C4-2B (cell line): ENCODE data around the gene LTO1.

Experiments
- H3K27ac ChIP-seq: fragments of 450-650 bp; 2 replicates; pipeline ENCODE4 v1.5.1; 2017
- ZFX ChIP-seq: fragments of 450-650 bp; IDR thresholded peaks from 2 replicates; pipeline ENCODE4 v1.6.1; 2017
- TF ChIP-seq, protein P1 (sequence below): fragments of 450-650 bp; conservative IDR thresholded peaks from 2 replicates; pipeline ENCODE4 v1.5.1; 2017; ENCODE audit warnings: mild to moderate bottlenecking

LTO1 gene

DNA sequence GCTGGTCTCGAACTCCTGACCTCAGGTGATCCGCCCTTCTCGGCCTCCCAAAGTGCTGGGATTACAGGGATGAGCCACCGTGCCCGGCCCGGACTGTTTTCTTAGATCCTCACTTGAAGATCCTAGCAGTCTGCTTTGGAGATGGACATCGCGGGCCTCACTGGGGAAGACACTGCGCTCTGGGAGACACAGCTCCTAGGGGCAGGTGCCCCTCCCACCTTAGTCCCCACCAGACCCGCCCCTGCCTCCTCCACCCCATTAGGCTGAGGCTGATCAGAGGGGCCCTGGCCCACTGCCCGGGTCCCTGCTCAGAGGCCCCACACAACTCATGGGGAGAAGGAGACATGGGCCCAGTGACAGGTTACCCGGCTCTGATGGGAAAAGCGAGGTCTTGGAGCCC lies 11.3 kb upstream of the LTO1 start:
- H3K27ac ChIP-seq: no peak overlapping the region
- TF ChIP-seq ZFX: no peak
- TF ChIP-seq, protein P1, sequence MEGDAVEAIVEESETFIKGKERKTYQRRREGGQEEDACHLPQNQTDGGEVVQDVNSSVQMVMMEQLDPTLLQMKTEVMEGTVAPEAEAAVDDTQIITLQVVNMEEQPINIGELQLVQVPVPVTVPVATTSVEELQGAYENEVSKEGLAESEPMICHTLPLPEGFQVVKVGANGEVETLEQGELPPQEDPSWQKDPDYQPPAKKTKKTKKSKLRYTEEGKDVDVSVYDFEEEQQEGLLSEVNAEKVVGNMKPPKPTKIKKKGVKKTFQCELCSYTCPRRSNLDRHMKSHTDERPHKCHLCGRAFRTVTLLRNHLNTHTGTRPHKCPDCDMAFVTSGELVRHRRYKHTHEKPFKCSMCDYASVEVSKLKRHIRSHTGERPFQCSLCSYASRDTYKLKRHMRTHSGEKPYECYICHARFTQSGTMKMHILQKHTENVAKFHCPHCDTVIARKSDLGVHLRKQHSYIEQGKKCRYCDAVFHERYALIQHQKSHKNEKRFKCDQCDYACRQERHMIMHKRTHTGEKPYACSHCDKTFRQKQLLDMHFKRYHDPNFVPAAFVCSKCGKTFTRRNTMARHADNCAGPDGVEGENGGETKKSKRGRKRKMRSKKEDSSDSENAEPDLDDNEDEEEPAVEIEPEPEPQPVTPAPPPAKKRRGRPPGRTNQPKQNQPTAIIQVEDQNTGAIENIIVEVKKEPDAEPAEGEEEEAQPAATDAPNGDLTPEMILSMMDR: no peak

DNA sequence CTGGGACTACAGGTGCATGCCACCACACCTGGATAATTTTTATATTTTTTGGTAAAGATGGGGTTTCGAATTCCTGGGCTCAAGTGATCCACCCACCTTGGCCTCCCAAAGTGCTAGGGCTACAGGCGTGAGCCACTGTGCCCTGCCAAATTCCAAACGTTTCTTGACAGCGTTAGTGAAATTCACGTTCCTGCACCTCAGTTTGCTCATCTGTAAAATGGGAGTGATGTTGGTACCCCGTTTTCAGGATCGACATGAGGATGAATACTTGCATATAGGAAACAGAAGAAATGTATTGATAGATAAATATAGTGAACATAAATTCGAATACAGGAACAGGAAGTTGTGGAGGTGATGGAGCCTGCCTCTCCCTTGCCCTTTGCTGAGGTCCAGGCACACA lies 10.2 kb upstream of the LTO1 start:
- H3K27ac ChIP-seq: no peak overlapping the region
- no peak for TF ChIP-seq ZFX
- TF ChIP-seq, protein P1: no peak

DNA sequence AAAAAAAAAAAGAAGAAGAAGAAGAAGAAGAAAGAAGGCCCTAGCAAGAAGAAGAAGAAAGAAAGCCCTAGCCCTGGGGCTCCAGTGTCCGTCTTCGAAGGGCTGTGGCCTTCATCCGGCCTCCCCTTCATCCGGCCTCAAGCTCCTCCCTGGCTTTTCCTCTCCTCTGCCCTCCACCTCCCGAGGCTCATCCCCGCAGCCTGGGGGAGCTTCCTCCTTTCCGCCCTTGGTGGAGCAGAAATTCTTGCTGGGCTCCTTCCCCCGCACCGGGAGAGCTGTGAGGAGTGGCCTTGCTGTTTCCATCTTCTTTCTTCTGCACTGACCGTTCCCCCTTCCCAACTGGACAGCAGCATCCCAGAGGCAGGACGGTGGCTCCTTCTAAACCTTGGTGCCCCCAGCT lies 9.5 kb upstream of the LTO1 start:
- no peak overlapping the region for H3K27ac ChIP-seq
- no peak for TF ChIP-seq ZFX
- TF ChIP-seq, protein P1: no peak

DNA sequence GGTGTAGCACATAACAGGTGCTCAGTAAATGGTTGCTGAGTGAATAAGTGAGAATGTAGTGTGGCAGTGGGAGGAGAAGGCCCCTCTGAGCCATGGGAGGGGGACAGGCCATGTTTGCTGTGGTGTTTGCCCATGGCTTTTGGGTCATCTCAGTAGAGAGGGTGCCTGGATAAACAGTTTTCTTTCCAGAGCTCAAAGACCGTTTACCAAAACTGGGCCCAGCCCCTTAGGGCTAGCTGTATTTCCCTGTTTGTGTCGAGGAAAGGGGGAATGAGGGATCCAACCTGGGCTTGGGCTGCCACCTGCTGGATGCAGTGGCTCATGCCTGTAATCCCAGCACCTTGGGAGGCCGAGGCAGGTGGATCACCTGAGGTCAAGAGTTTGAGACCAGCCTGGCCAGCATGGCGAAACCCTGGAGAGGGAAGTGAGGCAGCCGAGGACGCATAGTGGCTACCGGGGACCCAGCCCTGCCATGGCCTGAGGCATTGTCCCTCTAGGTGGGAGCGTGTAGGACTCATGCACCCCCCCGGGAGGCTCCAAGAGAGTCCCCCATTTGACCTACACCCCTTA lies 8.7 kb upstream of the LTO1 start:
- TF ChIP-seq, protein P1: peak; percentile 82
- TF ChIP-seq ZFX: no peak
- H3K27ac ChIP-seq: no peak overlapping the region

DNA sequence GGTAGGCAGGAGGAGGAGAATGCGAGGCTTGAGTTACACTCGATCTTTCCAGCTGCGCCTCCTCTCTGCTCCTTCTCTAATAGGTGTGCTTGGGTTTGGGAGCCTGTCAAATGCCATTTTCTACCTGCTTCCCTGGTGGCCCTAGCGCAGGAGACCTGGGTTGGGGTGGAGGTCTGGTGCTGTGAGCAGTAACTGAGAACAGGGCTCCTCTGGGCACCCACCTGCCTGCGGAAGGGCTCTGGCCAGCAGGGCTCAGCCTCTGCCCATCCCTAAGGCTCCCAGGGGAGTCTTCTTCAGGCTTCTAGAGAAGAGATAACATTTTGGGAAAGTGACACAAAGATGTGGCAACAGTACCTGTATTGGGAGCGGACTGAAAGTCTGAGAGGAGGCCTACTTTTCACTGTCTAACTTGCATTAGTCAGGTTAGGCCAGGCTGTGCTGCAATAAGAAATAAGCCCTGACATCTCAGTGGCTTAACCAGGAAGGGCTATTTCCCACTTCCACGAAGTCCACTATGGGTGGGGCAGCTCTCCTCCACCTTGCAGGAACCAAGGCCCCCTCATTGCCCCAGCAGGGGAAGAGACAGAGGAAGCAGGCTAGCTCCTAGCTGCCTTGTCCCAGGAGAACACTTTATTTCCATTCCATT lies 7.7 kb upstream of the LTO1 start:
- no peak for TF ChIP-seq ZFX
- TF ChIP-seq, protein P1: no peak
- H3K27ac ChIP-seq: no peak overlapping the region

DNA sequence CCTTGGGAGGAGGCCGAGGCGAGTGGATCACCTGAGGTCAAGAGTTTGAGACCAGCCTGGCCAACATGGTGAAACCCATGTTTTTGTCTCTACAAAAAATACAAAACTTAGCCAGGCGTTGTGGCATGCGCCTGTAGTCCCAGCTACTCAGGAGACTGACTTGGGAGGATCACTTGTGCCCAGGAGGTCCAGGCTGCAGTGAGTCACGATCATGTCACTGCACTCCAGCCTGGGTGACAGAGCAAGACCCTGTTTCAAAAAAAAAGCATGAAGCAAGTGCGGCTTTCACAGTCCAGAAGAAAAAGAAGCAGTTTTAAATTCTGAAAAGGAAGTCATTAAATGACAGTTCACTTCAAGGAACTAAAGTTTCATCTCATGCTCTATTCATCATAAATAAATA lies 7.1 kb upstream of the LTO1 start:
- no peak overlapping the region for H3K27ac ChIP-seq
- no peak for TF ChIP-seq ZFX
- TF ChIP-seq, protein P1: no peak

DNA sequence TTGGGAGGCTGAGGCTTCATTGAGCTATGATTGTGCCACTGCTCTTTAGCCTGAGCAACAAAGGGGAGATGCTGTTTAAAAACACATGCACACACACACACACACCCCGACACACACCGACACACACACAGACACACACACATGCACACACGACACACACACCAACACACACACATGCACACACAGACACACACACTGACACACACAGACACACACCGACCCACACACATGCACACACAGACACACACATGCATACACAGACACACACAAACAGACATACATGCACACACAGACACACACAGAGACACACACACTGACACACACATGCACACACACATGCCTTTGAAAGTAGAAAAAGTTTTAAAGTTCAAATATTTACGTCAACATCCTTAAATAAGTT lies 5.5 kb upstream of the LTO1 start:
- TF ChIP-seq ZFX: no peak
- TF ChIP-seq, protein P1: no peak
- no peak overlapping the region for H3K27ac ChIP-seq
